IPS-NIHi7 (cell line): ENCODE results near the gene TMEM41B.
"Not testable (repeated sequence)": the region's sequence is repeated elsewhere in the genome, so short reads cannot be mapped to it uniquely, and the experiment has no call there.

Source experiments
- DNase-seq: peaks from one replicate; pipeline ENCODE4 v3.0.0; 2012; ENCODE audit warnings: mixed read lengths; ENCODE audit errors: extremely low spot score

The TMEM41B gene, protein sequence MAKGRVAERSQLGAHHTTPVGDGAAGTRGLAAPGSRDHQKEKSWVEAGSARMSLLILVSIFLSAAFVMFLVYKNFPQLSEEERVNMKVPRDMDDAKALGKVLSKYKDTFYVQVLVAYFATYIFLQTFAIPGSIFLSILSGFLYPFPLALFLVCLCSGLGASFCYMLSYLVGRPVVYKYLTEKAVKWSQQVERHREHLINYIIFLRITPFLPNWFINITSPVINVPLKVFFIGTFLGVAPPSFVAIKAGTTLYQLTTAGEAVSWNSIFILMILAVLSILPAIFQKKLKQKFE

DNA sequence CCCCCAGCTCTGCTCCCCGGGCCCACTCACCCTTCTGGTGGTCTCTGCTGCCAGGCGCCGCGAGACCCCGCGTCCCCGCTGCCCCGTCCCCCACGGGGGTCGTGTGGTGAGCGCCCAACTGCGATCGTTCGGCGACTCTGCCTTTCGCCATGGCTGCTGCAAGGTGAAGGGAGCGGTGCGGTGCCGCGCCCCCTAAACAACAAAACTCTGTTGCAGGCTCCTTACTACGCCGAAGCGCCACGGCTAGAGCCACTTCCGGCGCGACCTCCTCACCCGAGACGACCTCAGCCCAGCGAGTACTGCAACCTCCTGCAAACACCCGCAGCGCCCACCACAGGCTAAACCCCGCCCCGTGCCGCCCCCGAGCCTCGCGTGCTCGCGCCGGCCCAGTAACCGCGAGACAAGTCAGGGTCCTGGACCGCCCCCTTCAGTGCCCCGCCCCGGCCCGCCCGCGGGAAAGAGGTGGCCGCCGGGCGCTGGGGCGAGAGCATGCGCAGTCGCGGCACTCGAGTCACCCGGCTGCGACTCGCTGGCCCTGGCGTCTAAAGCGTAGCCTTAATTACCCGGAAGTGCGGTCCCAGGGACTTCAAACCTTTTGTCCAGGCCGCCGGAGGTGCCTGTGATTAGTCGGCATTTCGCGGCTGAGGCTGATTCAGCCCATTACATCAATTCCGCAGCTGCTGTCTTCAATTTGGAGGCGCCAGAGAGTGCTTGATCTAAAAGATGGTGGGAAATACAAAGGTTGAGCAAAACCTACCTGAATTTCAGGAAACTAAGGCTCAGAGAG lies at the start of gene TMEM41B:
TSS of gene TMEM41B (minus strand) at position 303 of the 787 bp plus-strand sequence. CDS start at position 151, 152 bp downstream.
- peak; percentile 99 for DNase-seq

GRCh38 chr11:9362393-9362863 lies 48.0 kb upstream of the TMEM41B start:
- no peak for DNase-seq

DNA sequence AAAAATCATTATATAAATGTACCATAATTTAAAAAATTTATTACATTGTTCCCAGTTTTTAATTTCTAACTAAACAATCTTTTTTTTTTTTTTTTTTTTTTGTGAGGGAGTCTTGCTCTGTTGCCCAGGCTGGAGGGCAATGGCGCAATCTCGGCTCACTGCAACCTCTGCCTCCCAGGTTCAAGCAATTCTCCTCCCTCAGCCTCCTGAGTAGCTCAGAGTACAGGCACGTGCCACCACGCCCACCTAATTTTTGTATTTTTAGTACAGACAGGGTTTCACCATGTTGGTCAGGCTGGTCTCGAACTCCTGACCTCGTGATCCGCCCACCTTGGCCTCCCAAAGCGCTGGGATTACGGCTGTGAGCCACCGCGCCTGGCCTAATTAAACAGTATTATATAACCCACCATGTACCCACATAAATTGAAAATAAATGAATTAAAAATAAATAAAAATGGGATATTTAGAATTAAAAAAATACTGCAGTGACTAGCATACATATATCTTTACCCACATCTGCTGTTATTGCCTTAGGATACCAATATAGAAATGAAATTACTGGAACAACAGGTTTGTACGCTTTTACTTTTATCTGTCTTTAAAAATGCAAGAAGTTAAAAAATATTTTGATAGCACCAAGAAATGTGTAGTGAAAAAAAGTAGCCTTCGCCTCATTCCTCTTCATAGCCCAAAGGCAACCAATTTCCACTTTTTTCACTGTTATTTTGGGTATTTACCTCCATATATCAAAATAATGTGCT lies 46.6 kb upstream of the TMEM41B start:
- DNase-seq, result not testable (repeated sequence)

- DNase-seq, result no peak
Measured at GRCh38 chr11:9357041-9357440, 42.6 kb upstream of the TMEM41B start.

DNA sequence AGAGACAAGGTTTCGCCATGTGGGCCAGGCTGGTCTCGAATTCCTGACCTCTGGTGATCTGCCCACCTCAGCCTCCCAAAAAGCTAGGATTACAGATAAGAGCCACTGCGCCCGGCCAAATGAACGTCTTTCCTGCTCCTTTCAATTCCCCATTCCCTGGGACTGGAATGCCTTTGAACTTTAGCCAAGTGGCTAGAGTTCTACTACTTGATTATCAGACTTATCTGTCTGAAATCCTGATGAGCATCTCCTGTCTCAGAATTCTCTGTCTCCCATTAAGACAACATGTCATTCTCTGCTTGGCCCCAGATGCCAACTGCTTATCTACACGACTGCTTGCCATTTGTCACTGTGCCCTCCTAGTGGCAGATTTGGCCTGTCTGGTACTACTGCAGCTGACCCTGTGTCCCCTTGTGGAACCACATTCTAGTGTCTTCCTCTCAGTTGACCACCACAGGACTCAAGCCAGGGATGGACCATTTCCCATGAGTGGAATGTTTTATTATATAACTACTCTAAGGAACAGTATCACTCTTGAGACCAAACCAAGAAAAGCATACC lies 37.0 kb upstream of the TMEM41B start:
- DNase-seq, result no peak

DNA sequence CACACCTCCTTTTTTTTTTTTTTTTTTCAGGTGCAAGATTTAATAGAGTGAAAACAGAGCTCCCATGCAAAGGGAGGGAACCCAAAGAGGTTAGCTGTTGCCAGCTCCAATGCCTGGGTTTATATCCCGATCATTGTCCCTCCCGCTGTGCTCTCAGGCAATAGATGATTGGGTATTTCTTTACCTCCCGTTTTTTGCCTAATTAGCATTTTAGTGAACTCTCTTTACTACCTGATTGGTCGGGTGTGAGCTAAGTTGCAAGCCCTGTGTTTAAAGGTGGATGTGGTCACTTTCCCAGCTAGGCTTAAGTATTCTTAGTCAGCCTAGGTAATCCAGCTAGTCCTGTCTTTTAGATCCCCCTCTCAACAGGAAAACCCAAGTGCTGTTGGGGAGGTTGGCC lies 33.4 kb upstream of the TMEM41B start:
- not testable (repeated sequence) for DNase-seq

GRCh38 chr11:9347100-9347499 lies 32.7 kb upstream of the TMEM41B start:
- DNase-seq, result peak; percentile 28

DNA sequence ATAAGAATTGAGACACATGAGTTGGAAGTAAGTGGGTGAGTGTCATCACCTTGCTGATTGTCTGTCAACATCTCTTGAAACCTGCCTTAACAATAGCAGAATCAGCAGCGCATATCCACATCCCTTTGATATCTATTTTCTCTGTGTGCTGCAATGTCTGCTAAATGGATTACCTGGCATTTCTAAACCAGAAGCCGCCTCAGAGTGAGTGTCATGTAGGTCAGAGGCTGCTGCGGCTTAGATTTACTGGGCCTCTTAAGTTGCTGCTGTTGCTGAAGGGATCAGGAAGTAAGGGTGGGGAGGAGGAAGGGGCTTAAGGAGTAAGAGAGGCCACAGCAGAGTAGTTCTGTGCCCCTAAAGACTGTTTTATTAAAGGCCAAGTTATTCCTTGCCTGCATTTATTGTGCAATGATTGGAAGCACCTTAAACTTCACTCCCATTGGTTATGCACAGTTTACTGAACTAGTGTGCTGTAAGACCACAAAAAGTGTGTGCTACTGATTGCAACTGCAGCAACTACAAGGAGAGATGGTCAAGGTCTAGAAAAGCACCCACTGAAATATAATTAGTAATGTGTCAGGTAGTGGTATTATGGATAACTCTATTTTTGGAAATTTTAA lies 29.8 kb upstream of the TMEM41B start:
- DNase-seq, result no peak

GRCh38 chr11:9341638-9342178 lies 27.3 kb upstream of the TMEM41B start:
- DNase-seq, result no peak

GRCh38 chr11:9332655-9333054 lies 18.3 kb upstream of the TMEM41B start:
- no peak for DNase-seq

- DNase-seq, result no peak
Measured at GRCh38 chr11:9330387-9331384, 16.3 kb upstream of the TMEM41B start.

- DNase-seq, result no peak
Measured at GRCh38 chr11:9320047-9320446, 5.7 kb upstream of the TMEM41B start.

DNA sequence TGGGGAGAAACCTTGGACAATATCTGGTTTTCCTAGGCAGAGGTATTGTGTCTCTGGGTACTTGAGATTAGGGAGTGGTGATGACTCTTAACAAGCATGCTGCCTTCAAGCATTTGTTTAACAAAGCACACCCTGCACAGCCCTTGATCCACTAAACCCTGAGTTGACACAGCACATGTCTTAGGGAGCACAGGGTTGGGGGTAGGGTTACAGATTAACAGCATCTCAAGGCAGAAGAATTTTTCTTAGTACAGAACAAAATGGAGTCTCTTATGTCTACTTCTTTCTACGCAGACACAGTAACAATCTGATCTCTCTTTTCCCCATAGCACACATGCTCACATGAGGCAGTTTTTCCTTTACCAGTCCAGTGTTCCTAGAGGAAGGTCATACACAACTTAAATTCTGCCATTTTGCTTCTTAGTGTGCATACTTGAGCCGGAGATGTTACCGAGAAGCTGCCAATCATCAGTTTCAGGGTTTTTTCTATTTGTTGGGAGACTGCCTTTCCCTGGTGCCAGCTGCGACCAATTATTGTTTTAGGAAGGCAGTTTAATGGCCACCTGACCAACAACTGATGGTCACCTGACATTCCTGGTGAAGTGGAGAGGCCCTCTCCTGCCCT lies 5.1 kb upstream of the TMEM41B start:
- not testable (repeated sequence) for DNase-seq

DNA sequence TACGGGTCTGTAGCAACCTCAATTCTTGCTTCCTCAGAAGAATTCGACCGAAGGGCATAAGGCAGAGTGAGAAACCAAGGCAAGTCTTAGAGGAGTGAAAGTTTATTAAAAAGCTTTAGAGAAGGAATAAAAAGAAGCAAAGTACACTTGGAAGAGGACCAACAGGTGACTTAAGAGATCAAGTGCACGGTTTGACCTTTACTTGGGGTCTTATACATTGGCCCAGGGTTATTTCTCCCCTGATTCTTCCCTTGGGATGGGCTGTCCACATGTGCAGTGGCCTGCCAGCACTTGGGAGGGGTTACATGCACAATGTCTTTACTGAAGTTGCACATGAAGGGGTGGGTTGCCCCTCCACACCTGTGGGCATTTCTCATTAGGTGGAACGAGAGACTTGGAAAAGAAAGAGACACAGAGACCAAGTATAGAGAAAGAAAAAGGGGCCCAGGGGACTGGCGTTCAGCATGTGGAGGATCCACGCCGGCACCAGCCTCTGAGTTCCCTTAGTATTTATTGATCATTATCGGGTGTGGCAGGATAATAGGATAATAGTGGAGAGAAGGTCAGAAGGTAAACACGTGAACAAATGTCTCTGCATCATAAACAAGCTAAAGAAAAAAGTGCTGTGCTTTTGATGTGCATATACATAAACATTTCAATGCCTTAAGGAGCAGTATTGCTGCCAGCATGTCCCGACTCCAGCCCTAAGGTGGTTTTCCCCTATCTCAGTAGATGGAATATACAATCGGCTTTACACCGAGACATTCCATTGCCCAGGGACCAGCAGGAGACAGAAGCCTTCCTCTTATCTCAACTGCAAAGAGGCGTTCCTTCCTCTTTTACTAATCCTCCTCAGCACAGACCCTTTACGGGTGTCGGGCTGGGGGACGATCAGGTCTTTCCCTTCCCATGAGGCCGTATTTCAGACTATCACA lies 4.3 kb upstream of the TMEM41B start:
- not testable (repeated sequence) for DNase-seq

- no peak for DNase-seq
Measured at GRCh38 chr11:9316334-9316733, 1.9 kb upstream of the TMEM41B start.

- no peak for DNase-seq
Measured at GRCh38 chr11:9315078-9315688, 790 bp upstream of the TMEM41B start.

DNA sequence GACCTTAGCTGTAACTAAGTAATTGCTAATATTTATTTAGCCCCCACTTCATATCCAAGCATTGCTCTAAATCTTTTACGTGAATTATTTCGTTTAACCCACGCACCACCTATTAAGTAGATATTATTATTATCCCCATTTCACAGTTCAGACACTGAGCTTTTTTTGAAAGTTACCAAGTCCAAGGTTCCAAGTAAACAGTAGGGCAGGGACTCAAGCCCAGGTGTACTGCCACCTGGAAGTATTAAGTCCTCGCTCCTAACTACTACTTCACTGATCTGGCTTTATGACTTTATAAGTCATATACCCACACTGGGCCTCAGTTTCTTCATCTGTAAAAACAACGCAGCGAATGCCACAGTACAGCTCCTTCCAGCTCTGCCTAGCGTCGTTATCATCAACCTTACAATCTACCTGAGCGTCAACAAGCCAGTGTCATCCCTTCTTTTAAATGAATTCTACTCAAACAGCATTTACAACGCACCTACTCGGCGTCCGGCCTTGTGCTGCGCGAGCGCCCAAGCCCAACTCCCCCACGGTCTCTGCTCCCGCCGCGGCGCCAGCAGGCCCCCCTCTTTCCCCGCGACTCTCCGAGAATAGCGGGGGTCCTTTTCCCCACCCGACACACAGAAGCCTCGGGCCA lies 624 bp downstream of the TMEM41B start:
- peak; percentile 37 for DNase-seq
